Progenitor cell of endocrine pancreas (in vitro differentiated cells): ENCODE data around the gene DCLRE1B. TPM values are rescaled to one million over a fixed set of nuclear protein-coding genes. Genes with fewer than 3 reads are reported as not detected.

Experiments
- DNase-seq: peaks from one replicate; pipeline ENCODE4 v3.0.0; 2021; ENCODE audit warnings: low spot score; ENCODE audit not compliant: unreplicated experiment
- H3K27ac Mint-ChIP-seq: 2 replicates; pipeline ENCODE4 v1.8.0; 2021; ENCODE audit warnings: mild to moderate bottlenecking, moderate library complexity, mixed read lengths
- H3K27me3 Mint-ChIP-seq: 2 replicates; pipeline ENCODE4 v1.8.0; 2021; ENCODE audit warnings: mixed read lengths
- H3K36me3 Mint-ChIP-seq: 2 replicates; pipeline ENCODE4 v1.8.0; 2022; ENCODE audit warnings: mixed read lengths; ENCODE audit not compliant: insufficient read depth
- H3K4me1 Mint-ChIP-seq: 2 replicates; pipeline ENCODE4 v1.8.0; 2021; ENCODE audit warnings: low read depth, mixed read lengths
- H3K4me3 Mint-ChIP-seq: 2 replicates; pipeline ENCODE4 v1.8.0; 2021; ENCODE audit warnings: low read depth, mild to moderate bottlenecking, moderate library complexity, mixed read lengths
- H3K9me3 Mint-ChIP-seq: 2 replicates; pipeline ENCODE4 v1.8.0; 2021; ENCODE audit warnings: low read depth, mixed read lengths
- CTCF ChIP-seq: fragments of 200-600 bp; sonication (generic); IDR thresholded peaks from one replicate; pipeline ENCODE4 v1.5.0; 2021; ENCODE audit warnings: antibody characterized with exemption, mild to moderate bottlenecking; ENCODE audit not compliant: unreplicated experiment
- total RNA-seq: library from RNA; stranded (reverse); gene quantifications from 2 replicates; pipeline ENCODE4 v1.2.1, GENCODE V29; 2021

The DCLRE1B gene
- total RNA-seq, 1 donor from 2014 or later = 10.2 TPM

DNA sequence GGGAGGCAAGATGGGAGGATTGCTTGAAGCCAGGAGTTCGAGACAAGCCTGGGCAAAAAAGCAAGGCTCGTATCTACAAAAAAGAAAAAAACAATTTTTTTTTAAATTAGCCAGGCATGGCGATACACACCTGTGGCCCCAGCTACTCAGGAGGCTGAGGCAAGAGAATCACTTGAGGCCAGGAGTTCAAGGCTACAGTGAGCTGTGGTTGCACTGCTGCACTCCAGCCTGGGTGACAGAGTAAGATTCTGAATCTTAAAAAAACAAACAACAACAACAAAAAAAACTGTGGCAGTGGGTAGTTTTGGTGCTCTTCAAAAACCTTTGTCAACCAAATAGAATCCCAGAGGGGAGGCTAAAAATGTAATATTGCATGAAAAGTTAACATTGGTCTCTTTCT, 34.3 kb upstream of the DCLRE1B start:
- TF ChIP-seq CTCF = no peak
- no peak overlapping the region for H3K4me3 Mint-ChIP-seq
- no peak overlapping the region for H3K27ac Mint-ChIP-seq
- no peak for DNase-seq
- no peaks in the 10 kb centered on the region for H3K9me3 Mint-ChIP-seq
- no peaks in the 10 kb centered on the region for H3K4me1 Mint-ChIP-seq
- H3K36me3 Mint-ChIP-seq = no peaks in the 10 kb centered on the region
- H3K27me3 Mint-ChIP-seq = no peaks in the 10 kb centered on the region

GRCh38 chr1:113871597-113872113, 33.5 kb upstream of the DCLRE1B start, which contains the start of gene PTPN22:
TSS of gene PTPN22 (minus strand) at chr1:113871712.
- no peaks in the 10 kb centered on the region for H3K27me3 Mint-ChIP-seq

GRCh38 chr1:113872219-113872935, 32.7 kb upstream of the DCLRE1B start:
- no peaks in the 10 kb centered on the region for H3K36me3 Mint-ChIP-seq
- no peak overlapping the region for H3K27ac Mint-ChIP-seq
- H3K4me1 Mint-ChIP-seq = no peaks in the 10 kb centered on the region
- no peak for TF ChIP-seq CTCF
- no peak for DNase-seq
- no peak overlapping the region for H3K4me3 Mint-ChIP-seq
- no peaks in the 10 kb centered on the region for H3K9me3 Mint-ChIP-seq
- no peaks in the 10 kb centered on the region for H3K27me3 Mint-ChIP-seq

More at GRCh38 chr1:113871597-113872113, 33.5 kb upstream of the DCLRE1B start, which contains the start of gene PTPN22:
- Mint-ChIP-seq H3K27ac (no peak within 1 kb of the TSS), H3K9me3 (no peaks in the 10 kb centered on the region), H3K36me3 (no peaks in the 10 kb centered on the region), H3K4me1 (no peaks in the 10 kb centered on the region), H3K4me3 (no peak within 1 kb of the TSS)
- no peak for DNase-seq
- TF ChIP-seq CTCF = no peak

GRCh38 chr1:113874012-113874879, 30.9 kb upstream of the DCLRE1B start:
- TF ChIP-seq CTCF = no peak
- H3K27me3 Mint-ChIP-seq = no peaks in the 10 kb centered on the region
- H3K27ac Mint-ChIP-seq = peak overlapping the region; percentile 27
- no peak for DNase-seq
- H3K4me3 Mint-ChIP-seq = no peak overlapping the region
- H3K4me1 Mint-ChIP-seq = peaks cover 6% of the 10 kb centered on the region
- H3K36me3 Mint-ChIP-seq = no peaks in the 10 kb centered on the region
- no peaks in the 10 kb centered on the region for H3K9me3 Mint-ChIP-seq

GRCh38 chr1:113875714-113876113, 29.4 kb upstream of the DCLRE1B start:
- no peaks in the 10 kb centered on the region for H3K9me3 Mint-ChIP-seq
- peaks cover 11% of the 10 kb centered on the region for H3K4me1 Mint-ChIP-seq
- no peak overlapping the region for H3K4me3 Mint-ChIP-seq
- no peak overlapping the region for H3K27ac Mint-ChIP-seq
- no peaks in the 10 kb centered on the region for H3K27me3 Mint-ChIP-seq
- H3K36me3 Mint-ChIP-seq = no peaks in the 10 kb centered on the region
- no peak for TF ChIP-seq CTCF
- DNase-seq = no peak
